Gastroesophageal sphincter (tissue), 3 donors: ENCODE measurements around the gene CRIM1.

Experiments used
- EP300 ChIP-seq: sonication (generic); formaldehyde crosslinking; IDR thresholded peaks from one replicate; pipeline ENCODE4 v1.6.1; 2017; ENCODE audit warnings: antibody characterized with exemption, mild to moderate bottlenecking
- POLR2A ChIP-seq, 2 donors: fragments of 450-650 bp; IDR thresholded peaks; one replicate each; pipeline ENCODE4 v1.6.1; 2017; ENCODE audit warnings: antibody characterized with exemption in 2 of 2, mild to moderate bottlenecking in 2 of 2, moderate library complexity in 1 of 2
- POLR2AphosphoS5 ChIP-seq: sonication (generic); formaldehyde crosslinking; IDR thresholded peaks from one replicate; pipeline ENCODE4 v1.6.1; 2017; ENCODE audit warnings: antibody characterized with exemption
- TF ChIP-seq, protein P1 (sequence below), 4 experiments: fragments of 200-600 bp in 2 of 4; fragments of 450-650 bp in 2 of 4; sonication (generic) in 1 of 4; IDR thresholded peaks; one replicate each; pipeline ENCODE4 v1.5.1; 2017 to 2019; ENCODE audit warnings: antibody characterized with exemption in 4 of 4, mild to moderate bottlenecking in 2 of 4, moderate library complexity in 2 of 4

DNA sequence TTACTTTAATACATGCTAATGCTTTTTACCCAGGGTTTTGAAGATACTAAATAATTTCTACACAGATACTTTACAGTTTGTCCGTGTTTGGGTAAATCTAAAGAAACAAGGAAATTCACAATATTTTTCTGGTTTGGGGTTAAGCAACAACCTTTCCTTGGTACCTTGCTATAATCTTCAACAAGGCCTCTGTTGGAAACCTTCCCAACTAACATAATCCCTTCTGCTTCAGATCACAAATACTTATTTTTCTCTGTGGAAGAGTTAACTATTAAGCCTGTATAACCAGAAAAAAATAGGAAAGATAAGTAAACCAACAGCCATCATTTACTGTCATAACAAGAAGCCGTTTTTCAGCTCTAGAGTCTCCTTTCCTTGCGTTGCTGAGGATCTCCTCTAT is 227.4 kb downstream of the CRIM1 start:
- TF ChIP-seq, protein P1, sequence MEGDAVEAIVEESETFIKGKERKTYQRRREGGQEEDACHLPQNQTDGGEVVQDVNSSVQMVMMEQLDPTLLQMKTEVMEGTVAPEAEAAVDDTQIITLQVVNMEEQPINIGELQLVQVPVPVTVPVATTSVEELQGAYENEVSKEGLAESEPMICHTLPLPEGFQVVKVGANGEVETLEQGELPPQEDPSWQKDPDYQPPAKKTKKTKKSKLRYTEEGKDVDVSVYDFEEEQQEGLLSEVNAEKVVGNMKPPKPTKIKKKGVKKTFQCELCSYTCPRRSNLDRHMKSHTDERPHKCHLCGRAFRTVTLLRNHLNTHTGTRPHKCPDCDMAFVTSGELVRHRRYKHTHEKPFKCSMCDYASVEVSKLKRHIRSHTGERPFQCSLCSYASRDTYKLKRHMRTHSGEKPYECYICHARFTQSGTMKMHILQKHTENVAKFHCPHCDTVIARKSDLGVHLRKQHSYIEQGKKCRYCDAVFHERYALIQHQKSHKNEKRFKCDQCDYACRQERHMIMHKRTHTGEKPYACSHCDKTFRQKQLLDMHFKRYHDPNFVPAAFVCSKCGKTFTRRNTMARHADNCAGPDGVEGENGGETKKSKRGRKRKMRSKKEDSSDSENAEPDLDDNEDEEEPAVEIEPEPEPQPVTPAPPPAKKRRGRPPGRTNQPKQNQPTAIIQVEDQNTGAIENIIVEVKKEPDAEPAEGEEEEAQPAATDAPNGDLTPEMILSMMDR (IDR thresholded peaks at IDR 0.05), result no peak
- no peak for TF ChIP-seq POLR2A (IDR thresholded peaks at IDR 0.05)
- no peak for TF ChIP-seq EP300
- TF ChIP-seq POLR2AphosphoS5, result no peak
